22Rv1 (cell line): ENCODE data around the gene FBXO17.
"Not testable (repeated sequence)": the region's sequence is repeated elsewhere in the genome, so short reads cannot be mapped to it uniquely, and the experiment has no call there.

Experiments
- CTCF ChIP-seq: fragments of 450-650 bp; IDR thresholded peaks from 2 replicates; pipeline ENCODE4 v1.5.1; 2017; ENCODE audit warnings: mild to moderate bottlenecking
- ZFX ChIP-seq: fragments of 450-650 bp; IDR thresholded peaks from 2 replicates; pipeline ENCODE4 v1.6.1; 2017; ENCODE audit warnings: antibody characterized with exemption, borderline replicate concordance

GRCh38 chr19:38988627-38989026, 13.1 kb upstream of the FBXO17 start:
- not testable (repeated sequence) for TF ChIP-seq CTCF, ZFX
